AG09319 (cell line): ENCODE data around the gene NDE1.
"Not testable (repeated sequence)": the region's sequence is repeated elsewhere in the genome, so short reads cannot be mapped to it uniquely, and the experiment has no call there.

Experiments used
- DNase-seq: peaks from one replicate; pipeline ENCODE4 v3.0.0-alpha.2; 2010; ENCODE audit warnings: low read depth; ENCODE audit errors: extremely low read depth
- CTCF ChIP-seq: IDR thresholded peaks from 2 replicates; pipeline ENCODE4 v1.5.1; 2011; ENCODE audit warnings: low read depth, mild to moderate bottlenecking, inconsistent platforms, low read length, moderate library complexity

The NDE1 gene

GRCh38 chr16:15676506-15676905, 26.5 kb downstream of the NDE1 start:
- no peak for TF ChIP-seq CTCF
- no peak for DNase-seq

- DNase-seq: no peak
- no peak for TF ChIP-seq CTCF
Observed at GRCh38 chr16:15677447-15677846, 27.4 kb downstream of the NDE1 start.

- TF ChIP-seq CTCF: peak; percentile 40
- peak; percentile 10 for DNase-seq
Observed at GRCh38 chr16:15682105-15682570, 32.1 kb downstream of the NDE1 start.

GRCh38 chr16:15686287-15686686, 36.2 kb downstream of the NDE1 start:
- DNase-seq: no peak
- no peak for TF ChIP-seq CTCF

- no peak for DNase-seq
- TF ChIP-seq CTCF: no peak
Observed at GRCh38 chr16:15689290-15689689, 39.2 kb downstream of the NDE1 start.

GRCh38 chr16:15690296-15690695, 40.3 kb downstream of the NDE1 start:
- no peak for TF ChIP-seq CTCF
- no peak for DNase-seq

- DNase-seq: no peak
- TF ChIP-seq CTCF: no peak
Observed at GRCh38 chr16:15691046-15691445, 41.0 kb downstream of the NDE1 start.

GRCh38 chr16:15692508-15692907, 42.5 kb downstream of the NDE1 start:
- DNase-seq: not testable (repeated sequence)
